ENCODE results near the gene COG7.
"Not testable (repeated sequence)": the region's sequence is repeated elsewhere in the genome, so short reads cannot be mapped to it uniquely, and the experiment has no call there.

COG7 gene

DNA sequence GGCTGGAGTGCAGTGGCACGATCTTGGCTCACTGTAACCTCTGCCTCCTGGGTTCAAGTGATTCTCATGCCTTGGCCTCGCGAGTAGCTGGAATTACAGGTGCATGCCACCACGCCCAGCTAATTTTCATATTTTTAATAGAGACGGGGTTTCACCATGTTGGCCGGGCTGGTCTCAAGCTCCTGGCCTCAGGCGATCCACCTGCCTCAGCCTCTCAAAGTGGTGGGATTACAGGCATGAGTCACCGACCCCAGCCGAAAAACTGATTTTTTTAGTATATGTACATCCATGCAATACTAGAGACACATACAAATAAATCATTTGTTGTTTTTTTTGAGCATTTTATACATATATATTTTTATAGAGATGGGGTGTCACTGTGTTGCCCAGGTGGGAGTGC is 71.3 kb downstream of the COG7 start:
- DNase-seq, result not testable (repeated sequence)

DNA sequence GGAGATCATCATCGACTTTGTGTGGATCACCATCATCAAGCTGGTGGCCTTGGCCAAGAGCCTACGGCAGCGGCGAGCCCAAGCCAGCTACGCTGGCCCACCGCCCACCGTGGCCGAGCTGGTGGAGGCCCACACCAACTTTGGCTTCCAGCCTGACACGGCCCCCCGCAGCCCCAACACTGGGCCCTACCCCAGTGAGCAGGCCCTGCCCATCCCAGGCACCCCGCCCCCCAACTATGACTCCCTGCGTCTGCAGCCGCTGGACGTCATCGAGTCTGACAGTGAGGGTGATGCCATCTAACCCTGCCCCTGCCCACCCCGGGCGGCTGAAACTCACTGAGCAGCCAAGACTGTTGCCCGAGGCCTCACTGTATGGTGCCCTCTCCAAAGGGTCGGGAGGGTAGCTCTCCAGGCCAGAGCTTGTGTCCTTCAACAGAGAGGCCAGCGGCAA is 72.5 kb downstream of the COG7 start:
- DNase-seq, result no peak

DNA sequence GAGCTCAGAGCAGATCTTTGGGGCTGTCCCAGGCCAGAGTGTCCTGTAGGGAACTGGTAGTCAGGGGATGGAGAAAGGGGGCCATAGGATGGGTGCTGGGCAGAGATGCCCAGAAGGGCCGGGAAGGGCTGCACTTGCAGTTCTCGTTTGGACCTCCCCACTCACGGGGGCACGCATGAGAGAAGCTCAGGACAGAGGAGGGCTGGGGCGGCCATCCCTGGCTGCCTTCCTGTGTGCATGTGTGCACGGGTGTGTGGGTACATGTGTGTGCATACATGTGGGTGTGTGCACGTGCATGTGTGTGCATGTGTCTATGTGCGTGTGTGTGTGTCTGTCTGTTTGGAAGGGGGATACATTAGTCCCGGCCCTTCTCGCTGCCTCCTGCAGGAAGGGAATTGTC is 73.3 kb downstream of the COG7 start:
- DNase-seq, result no peak

DNA sequence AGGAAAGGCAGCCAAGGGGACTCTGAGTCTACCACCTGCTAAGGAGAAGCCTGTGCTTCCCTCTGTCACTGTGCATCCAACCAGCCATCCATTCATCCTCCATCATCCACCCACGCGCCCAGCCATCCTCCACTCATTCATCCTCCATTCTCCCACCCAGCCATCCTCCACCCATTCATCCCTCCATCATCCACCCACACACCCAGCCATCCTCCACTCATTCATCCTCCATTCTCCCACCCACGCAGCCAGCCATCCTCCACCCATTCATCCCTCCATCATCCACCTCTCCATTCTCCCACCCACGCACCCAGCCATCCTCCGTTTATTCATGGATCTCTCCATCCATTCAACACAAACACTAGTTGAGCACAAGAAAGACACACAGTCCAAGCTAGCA is 74.1 kb downstream of the COG7 start:
- DNase-seq, result no peak

DNA sequence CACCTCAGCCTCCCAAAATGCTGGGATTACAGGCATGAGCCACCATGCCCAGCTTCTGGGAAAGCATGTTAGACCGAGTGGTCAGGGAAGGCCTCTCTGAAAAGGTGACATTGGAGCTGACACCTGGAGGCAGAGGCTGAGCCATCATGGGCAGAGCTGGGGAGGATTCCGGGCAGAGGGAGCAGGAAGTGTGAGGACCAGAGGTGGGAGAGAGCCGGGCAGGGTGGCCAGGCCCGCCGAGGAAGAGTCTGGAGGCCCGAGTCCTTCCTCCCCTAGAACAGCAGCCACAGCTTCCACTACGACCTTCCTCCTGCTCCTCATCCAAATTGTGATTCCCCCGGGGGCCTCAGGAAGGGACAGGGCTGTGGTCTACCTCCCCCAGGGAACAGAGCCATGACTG is 74.7 kb downstream of the COG7 start:
- DNase-seq, result no peak

DNA sequence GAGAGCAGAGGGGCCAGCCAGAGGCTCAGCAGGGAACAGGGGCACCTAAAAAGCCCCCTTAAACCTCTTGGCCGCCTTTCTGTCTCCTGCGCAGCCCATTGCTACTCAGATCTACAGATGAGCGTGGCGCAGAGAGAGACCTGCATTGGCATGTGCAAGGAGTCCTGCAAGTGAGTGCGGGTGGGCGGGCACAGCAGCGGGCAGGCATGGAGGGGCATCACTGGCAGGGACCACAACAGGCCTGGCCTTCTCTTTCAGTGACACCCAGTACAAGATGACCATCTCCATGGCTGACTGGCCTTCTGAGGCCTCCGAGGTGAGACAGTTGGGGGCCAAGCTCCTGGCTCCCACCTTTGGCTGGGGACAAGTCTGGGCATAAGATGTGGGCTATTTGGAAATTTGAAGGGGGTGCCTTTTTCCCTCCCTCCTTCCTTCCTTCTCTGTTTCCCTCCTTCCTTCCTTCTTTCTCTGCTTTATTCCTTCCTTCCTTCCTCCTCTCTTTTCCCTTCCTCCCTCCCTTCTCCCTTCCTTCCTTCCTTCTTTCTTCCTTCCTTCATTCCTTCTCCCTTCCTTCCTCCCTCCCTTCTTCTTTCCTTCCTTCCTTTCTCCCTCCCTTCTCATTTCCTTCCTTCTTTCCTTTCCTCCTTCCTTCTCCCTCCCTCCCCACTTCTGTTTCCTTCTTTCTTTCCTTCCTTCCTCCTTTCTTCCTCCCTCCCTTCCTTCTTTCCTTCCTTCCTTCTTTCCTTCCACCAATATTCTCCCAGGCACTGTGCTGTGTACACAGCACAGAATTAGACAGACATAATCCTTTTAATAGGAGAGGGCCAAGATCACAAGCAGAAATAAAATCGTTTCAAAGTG is 75.7 kb downstream of the COG7 start:
- no peak for DNase-seq

DNA sequence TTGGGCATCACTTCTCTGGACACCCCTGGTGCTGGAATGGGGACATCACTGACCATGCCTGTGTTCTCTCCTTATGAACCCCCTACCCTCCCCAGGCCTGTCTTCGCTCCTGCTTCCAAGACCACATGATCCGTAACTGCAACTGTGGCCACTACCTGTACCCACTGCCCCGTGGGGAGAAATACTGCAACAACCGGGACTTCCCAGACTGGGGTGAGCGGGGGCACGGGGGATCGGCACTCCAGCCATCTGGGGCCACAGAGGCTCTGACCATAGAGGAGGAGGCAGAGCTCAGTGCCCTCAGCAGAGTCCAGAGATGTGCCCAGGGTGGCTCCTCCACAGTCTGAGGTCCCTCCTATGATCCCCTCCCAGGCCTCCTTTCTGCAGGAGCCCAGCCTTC is 77.3 kb downstream of the COG7 start:
- DNase-seq, result no peak

DNA sequence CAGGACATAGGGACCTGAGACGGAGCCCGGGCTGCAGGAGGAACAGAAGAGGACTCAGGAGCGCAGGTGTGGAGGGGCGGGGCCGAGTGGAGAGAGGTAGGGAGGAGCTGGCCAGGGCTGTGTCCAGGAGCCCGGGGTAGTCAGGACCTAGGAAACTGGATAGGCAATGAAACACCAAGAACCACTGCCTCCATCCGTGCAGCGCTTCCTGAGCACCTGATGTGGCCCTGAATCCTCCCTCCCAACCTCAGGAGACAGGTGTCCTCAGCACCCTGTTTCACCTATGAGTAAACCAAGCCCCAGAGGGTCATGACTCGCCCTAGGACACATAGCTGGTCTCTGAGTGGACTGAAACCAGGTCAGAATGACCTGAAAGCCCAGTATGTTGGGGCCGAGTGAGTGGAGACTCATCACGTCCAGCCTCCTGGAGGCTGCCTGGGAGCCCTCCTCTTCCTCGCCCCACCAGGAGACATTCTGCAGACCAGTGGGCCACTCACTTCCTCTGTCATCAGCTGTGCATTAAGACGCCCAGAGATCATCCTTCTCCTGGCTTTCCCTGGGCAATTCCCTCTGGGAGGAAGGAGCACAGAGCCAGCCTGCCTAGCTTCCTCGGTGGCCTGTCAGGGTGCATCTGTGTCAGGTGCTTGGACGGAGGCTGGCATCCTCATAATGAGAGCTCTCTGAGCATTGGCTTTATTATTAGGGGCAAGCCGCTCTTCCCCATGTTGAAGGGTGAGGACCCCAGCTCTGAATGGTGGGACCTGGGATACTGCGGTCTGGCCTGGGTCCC is 78.1 kb downstream of the COG7 start:
- no peak for DNase-seq

DNA sequence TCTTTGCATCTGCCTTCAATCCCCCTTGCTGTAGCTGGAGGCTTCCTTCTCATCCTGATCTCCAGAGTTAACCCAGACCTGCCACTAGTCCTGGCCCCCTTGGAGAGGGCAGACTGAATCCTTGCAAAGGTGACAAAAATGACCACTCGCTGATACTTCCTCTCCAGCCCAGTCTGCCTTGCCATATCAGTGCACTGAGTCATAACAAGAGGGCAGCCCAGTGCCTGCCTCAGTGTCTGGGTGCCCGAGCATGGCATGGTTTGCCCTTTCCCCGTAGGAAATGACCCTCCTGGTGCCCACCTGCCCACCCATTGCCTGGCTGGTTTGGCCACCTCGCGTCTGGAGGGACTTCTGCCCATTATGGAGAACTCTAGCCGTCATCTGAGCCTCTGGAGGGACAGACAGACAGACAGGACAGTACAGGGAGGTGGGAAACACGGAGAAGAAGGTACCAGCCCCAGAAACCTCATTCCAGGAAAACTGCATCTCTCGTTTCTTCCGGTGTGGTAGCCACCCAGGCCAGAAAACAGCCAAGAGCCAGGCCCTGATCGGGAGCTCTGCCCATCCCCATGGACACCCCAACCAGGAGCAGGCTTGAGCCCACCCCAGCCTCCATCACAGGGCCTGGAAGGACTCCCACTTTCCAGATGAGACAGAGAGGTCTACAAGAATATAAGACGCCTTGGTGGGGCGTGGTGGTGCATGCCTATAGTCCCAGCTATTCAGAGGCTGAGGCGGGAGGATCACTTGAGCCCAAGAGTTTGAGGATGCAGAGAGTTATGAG is 79.4 kb downstream of the COG7 start:
- no peak for DNase-seq

DNA sequence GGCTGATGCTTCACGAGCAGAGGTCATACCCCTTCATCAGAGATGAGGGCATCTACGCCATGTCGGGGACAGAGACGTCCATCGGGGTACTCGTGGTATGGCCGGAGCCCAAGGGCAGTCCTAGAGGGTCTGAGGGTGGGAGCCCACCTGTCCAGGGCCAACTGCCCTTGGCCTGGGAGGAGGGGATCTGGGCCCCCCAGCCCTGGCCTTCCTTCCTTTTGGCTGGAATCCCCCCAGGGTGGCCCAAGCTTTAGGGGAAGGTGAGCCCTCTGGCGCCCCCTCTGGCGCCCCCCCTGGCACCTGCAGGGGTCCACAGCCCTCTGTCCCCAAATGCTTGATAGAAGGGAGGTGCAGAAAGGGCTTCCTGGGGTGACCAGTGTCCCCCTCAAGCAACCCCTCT is 81.6 kb downstream of the COG7 start:
- DNase-seq, result no peak

DNA sequence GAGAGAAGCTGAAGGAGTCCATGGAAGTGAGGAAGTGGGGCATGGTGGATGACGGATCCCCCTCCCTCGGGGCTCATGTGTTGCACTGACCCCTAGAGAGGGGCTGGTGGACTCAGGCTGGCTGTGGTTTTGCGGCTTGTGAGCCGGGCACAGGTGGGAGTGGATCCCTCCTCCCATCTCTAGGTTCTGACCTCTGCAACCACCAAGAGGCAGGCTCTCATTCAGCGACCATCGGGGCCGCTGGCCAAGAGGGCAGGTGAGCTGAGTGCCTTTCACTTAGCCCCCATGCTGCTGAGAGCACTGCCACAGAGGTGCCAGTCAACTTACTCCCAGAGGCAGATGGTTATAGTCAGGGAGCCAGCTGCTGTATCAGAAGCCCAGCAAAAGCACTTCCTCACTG is 83.6 kb downstream of the COG7 start:
- no peak for DNase-seq

DNA sequence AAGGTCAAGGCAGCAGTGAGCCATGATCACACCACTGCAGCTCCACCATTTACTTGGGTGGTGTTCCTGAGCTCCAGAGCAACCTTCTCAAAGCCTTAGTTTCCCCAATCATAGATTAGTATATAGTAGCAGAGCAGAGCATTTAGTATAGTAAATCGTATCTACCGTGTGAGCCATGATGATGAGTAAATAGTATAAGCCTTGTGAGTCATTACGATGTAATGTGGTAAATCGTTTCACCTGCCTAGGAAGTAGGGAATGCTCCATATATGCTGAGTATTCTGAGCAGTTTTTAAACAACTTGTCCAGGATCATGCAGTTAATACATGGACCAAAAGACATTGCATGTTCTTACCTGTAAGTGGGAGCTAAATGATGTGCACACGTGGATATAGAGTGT is 84.5 kb downstream of the COG7 start:
- DNase-seq, result no peak

DNA sequence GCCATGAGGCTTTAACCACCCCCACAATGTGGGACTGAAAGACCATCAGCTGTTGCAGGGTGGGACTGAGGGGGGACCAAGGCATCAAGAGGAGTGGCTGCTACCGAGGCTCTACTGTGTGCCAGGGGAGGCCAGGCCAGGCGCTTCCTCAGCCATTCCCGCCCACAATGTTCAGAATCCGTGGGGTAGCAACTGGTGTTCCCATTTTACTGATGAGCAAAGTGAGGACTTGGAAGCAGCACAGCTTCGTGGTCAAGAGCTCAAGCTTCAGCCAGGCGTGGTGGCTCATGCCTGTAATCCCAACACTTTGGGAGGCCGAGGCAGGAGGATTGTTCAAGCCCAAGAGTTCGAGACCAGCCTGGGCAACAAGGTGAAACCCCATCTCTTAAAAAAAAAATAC is 85.0 kb downstream of the COG7 start:
- no peak for DNase-seq

DNA sequence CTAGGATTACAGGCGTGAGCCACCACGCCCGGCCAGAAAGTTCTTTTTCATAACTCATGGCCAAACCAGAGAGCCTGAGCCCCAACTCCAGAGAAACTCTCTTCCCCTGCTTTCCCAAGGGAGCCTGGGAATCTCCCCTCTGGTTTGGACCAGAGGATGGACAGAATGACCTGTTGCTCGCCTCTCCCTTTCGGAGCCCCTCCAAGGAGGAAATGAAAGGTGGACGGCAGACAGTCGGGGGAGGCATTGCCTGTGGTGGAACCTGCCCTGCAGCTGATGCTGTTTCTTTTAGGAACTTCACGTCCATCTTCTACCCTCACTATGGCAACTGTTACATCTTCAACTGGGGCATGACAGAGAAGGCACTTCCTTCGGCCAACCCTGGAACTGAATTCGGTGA is 85.4 kb downstream of the COG7 start:
- DNase-seq, result no peak

DNA sequence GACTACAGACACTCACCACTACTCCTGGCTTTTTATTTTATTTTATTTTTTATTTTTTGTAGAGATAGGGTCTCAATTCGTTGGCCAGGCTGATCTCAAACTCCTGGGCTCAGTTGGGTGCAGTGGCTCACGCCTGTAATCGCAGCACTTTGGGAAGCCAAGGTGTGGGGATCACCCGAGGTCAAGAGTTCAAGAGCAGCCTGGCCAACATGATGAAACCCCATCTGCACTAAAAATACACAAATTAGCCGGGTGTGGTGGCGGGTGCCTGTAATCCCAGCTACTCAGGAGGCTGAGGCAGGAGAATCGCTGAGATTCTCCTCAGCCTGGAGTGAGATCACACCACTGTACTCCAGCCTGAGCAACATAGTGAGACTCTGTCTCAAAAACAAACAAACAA is 86.6 kb downstream of the COG7 start:
- DNase-seq, result not testable (repeated sequence)

DNA sequence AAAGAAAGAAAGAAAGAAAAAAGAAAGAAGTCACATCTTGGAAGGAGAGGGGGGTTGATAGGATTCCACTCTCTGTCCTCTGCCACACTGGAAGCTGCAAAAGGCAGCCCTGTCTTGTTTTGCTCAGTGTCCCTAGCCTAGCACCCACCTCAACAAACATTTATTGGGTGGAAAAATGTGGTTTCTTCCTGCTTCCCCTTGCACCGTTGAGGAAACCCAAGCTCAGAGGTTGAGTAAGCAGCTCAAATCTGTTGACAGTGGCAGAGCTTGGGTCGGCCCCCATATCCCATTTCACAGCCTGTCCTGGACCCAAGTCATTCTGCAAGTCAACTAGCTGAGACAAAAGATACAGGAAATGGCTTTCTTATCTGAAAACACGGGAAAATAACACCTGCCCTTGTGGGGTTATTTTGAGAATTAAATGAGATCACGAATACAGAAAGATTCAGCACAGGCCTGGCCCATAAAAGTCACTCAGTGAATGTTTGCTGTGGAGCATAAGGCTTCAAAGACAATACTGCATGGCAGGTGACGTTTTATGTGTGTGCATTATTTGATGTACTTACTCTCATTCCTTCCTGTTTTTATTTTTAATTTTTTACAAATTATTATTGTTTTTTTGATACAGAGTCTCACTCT is 87.3 kb downstream of the COG7 start:
- DNase-seq, result peak; percentile 46

DNA sequence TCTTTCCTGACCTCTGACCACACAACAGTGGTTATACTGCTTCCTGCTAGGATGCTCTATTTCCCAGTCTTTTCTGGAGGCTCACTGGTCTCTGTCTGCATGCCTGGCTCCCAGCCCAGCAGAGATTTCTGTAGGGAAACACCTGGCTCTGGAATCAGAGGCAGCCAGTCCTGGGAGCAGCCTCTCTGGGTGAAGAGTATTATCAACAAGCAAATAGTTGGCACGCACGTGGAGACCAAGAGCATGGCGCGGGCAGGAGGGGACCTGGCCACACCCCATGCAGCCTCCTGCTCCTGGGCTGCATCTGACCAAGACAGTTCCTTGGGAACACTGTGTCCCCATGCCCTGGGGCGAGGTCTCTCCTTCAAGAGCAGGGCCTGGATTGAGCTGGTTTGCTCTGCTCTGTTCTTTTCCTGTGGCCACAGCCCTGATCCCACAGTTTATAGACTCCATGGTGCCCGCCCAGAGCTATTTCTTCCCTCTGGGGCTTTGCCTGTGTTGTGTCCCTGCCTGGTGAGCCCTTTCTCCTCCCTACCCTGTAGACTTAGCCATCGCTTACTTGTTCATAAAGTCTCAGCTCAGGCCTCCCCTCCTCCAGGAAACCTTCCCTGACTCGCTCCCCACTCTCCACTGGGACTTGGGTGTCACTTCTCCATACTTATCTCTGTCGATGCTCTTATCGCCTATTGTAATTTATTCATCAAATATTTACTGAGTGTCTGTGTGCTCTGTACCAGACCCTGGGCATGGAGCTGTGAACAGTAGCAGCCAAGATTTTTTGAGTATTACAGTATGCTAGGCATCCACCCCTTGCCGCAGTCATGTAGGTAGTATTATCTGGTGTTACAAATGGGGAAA is 90.3 kb downstream of the COG7 start:
- DNase-seq, result no peak

DNA sequence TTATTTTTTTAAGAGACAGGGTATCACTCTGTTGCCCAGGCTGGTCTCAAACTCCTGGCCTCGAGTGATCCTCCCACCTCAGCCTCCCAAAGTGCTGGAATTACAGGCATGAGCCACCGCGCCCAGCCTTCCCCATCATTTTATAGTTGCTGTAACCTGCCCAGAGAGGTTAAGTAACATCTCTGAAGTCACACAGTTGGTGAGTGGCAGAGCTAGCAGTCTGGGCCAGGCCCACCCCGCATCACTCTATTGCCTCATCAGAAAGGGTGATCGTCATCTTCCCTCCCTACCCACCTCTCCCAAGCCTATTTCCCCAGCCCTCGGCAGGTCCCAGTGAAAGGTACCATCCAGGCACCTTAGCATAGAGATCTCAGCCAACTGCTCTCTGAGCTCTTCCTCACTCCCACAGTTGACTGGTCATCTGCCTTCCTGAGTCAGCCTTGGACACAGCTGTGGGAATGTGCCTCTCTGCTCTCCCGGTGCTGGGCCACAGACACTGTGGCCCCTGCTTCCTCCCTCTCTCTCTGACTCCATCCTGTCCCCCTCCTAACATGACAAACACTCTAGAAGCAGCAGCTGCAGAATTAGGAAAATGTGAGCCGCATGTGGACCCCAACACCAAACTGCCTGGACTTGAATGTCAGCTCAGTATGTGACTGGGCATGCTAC is 93.8 kb downstream of the COG7 start:
- no peak for DNase-seq

DNA sequence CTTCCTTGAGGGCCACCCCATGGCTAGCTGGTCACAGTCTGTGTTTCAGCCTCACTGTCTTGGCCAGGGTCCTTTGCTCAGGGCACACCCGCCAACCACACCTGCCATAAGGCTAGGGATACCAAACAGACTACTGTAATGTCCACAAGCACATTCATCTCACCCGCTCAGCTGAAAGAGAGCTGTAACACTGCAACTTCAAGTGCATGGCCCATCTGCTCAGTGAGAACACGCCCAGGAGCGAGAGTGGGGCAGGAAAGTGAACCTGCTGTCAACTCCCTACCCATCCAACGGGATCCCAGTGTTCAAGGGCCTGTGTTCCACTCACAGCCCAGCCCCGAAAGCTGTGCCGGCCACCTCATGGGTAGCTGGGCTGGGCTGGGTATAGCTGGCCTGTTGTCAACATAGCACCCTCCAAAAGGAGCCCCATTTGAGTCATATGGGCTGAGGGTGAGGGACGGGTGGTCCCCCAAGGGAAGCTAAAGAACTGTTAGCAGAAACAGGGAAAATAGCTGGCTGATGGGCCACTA is 95.2 kb downstream of the COG7 start:
- no peak for DNase-seq

DNA sequence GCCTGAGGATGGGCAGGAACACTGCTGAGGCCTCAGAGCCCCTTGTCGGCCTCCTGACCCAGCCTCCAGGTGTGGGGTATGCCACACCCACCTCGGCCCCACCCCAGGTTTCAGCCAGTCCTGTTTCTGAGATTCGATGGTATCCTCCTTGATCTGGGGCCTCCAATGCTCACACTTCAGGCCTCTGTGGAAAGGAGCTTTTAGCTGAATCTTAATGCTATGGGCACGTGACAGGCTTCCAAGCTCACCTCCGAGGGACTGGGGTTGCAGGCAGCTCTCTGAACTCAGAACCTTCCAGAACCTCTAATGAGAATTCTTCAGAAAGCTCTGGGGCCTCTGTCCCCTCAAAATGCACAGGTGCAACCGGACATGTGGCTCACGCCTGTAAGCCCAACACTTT is 96.0 kb downstream of the COG7 start:
- DNase-seq, result no peak

DNA sequence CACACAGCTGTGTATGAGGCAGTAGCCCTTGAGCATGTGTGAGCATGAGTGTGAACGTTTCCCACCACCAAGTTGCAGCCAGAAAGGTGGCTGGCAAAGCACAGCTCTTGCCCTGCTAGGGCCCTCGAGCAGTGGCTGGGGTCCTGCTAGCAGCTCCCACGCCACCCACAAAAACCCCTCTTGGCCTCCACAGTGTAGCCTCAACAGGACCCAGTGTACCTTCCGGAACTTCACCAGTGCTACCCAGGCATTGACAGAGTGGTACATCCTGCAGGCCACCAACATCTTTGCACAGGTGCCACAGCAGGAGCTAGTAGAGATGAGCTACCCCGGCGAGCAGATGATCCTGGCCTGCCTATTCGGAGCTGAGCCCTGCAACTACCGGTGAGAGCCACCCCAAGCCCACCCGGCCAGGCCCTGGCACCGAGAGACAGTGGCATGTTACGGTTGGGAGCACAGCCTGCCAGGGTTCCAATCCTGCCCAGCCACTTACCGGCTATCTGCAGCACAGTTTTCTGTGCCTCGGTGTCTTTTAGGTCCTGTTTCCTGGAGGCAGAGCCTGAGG is 97.8 kb downstream of the COG7 start:
- no peak for DNase-seq
